ENCODE data around the gene YAF2.

GRCh38 chr12:42201063-42201462, 37.0 kb downstream of the YAF2 start:
- no peak for TF ChIP-seq EZH2 (IDR thresholded peaks at IDR 0.05; ENCODE audit: borderline replicate concordance, low read depth, low read length, severe bottlenecking)
- TF ChIP-seq CTCF (IDR thresholded peaks at IDR 0.05; ENCODE audit: borderline replicate concordance, extremely low read depth, low read length, poor library complexity, severe bottlenecking): no peak

Data from DND-41 (cell line).